ENCODE measurements around the gene TGFB3.

GRCh38 chr14:75939200-75939599 lies 42.6 kb downstream of the TGFB3 start:
- TF ChIP-seq TAF1 (IDR thresholded peaks at IDR 0.05; ENCODE audit: borderline replicate concordance, insufficient read depth, low read length) (no peak), REST (IDR thresholded peaks at IDR 0.05; ENCODE audit: insufficient read depth in 1 of 2, low read depth in 2 of 2, low read length in 2 of 2) (no peak), SIN3A (IDR thresholded peaks at IDR 0.05; ENCODE audit: borderline replicate concordance, insufficient read depth, low read length) (no peak), POLR2AphosphoS5 (IDR thresholded peaks at IDR 0.05; ENCODE audit: low read depth, low read length) (no peak), FOXP2 (optimal IDR thresholded peaks at IDR 0.05; ENCODE audit: borderline replicate concordance, extremely low read depth, extremely low read length, insufficient read depth) (no peak)

Data from PFSK-1 (cell line).